Activated CD4-positive, alpha-beta T cell treated with anti-CD3 and anti-CD28 coated beads, Interleukin-2, amount 50 U/mL, for 1 hour (primary cell): Measurements from ENCODE around the gene FLT3.
"Not testable (repeated sequence)": the region's sequence is repeated elsewhere in the genome, so short reads cannot be mapped to it uniquely, and the experiment has no call there.

Experiments
- DNase-seq: peaks from one replicate; pipeline ENCODE4 v3.0.0-alpha.2; 2020

Gene FLT3

GRCh38 chr13:28043224-28043623 lies 57.2 kb downstream of the FLT3 start:
- no peak for DNase-seq

- DNase-seq, result no peak
These were observed 58.9 kb downstream of the FLT3 start for GRCh38 chr13:28041501-28041900.

GRCh38 chr13:28041031-28041461 lies 59.3 kb downstream of the FLT3 start:
- DNase-seq, result no peak

GRCh38 chr13:28037399-28037798 lies 63.0 kb downstream of the FLT3 start:
- DNase-seq, result no peak

GRCh38 chr13:28035146-28035782 lies 65.1 kb downstream of the FLT3 start:
- no peak for DNase-seq

- no peak for DNase-seq
These were observed 66.3 kb downstream of the FLT3 start for GRCh38 chr13:28033894-28034655.

GRCh38 chr13:28032438-28032837 lies 67.9 kb downstream of the FLT3 start:
- DNase-seq, result not testable (repeated sequence)

- no peak for DNase-seq
These were observed 68.5 kb downstream of the FLT3 start for GRCh38 chr13:28031896-28032288.

- no peak for DNase-seq
These were observed 69.0 kb downstream of the FLT3 start for GRCh38 chr13:28031220-28031895.

GRCh38 chr13:28027607-28028364 lies 72.6 kb downstream of the FLT3 start:
- DNase-seq, result no peak

- DNase-seq, result no peak
These were observed 73.3 kb downstream of the FLT3 start for GRCh38 chr13:28027071-28027470.

GRCh38 chr13:28026508-28026907 lies 73.9 kb downstream of the FLT3 start:
- no peak for DNase-seq

GRCh38 chr13:28022848-28023518 lies 77.4 kb downstream of the FLT3 start:
- no peak for DNase-seq

GRCh38 chr13:28014301-28014700 lies 86.1 kb downstream of the FLT3 start:
- no peak for DNase-seq

- DNase-seq, result no peak
These were observed 86.9 kb downstream of the FLT3 start for GRCh38 chr13:28013482-28013881.

GRCh38 chr13:28012896-28013295 lies 87.5 kb downstream of the FLT3 start:
- no peak for DNase-seq

- DNase-seq, result no peak
These were observed 88.0 kb downstream of the FLT3 start for GRCh38 chr13:28012383-28012782.

GRCh38 chr13:28010046-28010445 lies 90.3 kb downstream of the FLT3 start:
- no peak for DNase-seq

GRCh38 chr13:28005016-28005415 lies 95.4 kb downstream of the FLT3 start:
- not testable (repeated sequence) for DNase-seq

GRCh38 chr13:28002886-28003698 lies 97.3 kb downstream of the FLT3 start:
- no peak for DNase-seq

- DNase-seq, result no peak
These were observed 98.4 kb downstream of the FLT3 start for GRCh38 chr13:28001837-28002473.
